Measurements from ENCODE around the gene MXD1. TPM values are rescaled to one million over a fixed set of nuclear protein-coding genes. Genes with fewer than 3 reads are reported as not detected.

Gene MXD1
- total and polyA plus RNA-seq, 4 donors: 1.4 to 8.5 (median 5.8) TPM

- Histone ChIP-seq H3K4me1 (ENCODE audit: control insufficient read depth in 4 of 4, insufficient read depth in 4 of 4, low read length in 3 of 4) (no peaks in the 10 kb centered on the region), H3K9ac (ENCODE audit: low read depth in 1 of 2, low read length in 2 of 2) (no peak overlapping the region), H3K36me3 (ENCODE audit: control insufficient read depth in 4 of 4, insufficient read depth in 3 of 4, low read depth in 1 of 4, low read length in 3 of 4) (no peaks in the 10 kb centered on the region), H3K27ac (ENCODE audit: low read depth in 1 of 2, low read length in 2 of 2) (no peak overlapping the region), H3K27me3 (ENCODE audit: control insufficient read depth in 4 of 4, insufficient read depth in 4 of 4, low read length in 3 of 4) (no peaks in the 10 kb centered on the region), H3K9me3 (ENCODE audit: control insufficient read depth in 4 of 4, low read length in 3 of 4) (no peaks in the 10 kb centered on the region), H3K4me3 (ENCODE audit: low read depth in 1 of 3, low read length in 3 of 3) (no peak overlapping the region)
- TF ChIP-seq JUND (IDR thresholded peaks at IDR 0.05): no peak
- TF ChIP-seq RAD21 (IDR thresholded peaks at IDR 0.05): no peak
- TF ChIP-seq RXRA (IDR thresholded peaks at IDR 0.05): no peak
- TF ChIP-seq, protein P1, sequence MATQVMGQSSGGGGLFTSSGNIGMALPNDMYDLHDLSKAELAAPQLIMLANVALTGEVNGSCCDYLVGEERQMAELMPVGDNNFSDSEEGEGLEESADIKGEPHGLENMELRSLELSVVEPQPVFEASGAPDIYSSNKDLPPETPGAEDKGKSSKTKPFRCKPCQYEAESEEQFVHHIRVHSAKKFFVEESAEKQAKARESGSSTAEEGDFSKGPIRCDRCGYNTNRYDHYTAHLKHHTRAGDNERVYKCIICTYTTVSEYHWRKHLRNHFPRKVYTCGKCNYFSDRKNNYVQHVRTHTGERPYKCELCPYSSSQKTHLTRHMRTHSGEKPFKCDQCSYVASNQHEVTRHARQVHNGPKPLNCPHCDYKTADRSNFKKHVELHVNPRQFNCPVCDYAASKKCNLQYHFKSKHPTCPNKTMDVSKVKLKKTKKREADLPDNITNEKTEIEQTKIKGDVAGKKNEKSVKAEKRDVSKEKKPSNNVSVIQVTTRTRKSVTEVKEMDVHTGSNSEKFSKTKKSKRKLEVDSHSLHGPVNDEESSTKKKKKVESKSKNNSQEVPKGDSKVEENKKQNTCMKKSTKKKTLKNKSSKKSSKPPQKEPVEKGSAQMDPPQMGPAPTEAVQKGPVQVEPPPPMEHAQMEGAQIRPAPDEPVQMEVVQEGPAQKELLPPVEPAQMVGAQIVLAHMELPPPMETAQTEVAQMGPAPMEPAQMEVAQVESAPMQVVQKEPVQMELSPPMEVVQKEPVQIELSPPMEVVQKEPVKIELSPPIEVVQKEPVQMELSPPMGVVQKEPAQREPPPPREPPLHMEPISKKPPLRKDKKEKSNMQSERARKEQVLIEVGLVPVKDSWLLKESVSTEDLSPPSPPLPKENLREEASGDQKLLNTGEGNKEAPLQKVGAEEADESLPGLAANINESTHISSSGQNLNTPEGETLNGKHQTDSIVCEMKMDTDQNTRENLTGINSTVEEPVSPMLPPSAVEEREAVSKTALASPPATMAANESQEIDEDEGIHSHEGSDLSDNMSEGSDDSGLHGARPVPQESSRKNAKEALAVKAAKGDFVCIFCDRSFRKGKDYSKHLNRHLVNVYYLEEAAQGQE (IDR thresholded peaks at IDR 0.05): no peak
- no peak for TF ChIP-seq HNF4A (conservative IDR thresholded peaks at IDR 0.05)
- 86% methylated on average over 7 of the region's 7 CpGs for WGBS
- no peak for DNase-seq (ENCODE audit: low spot score)
Measured at GRCh38 chr2:69964353-69964841, 49.5 kb downstream of the MXD1 start.

GRCh38 chr2:69965756-69966445 lies 51.0 kb downstream of the MXD1 start:
- no peak overlapping the region for H3K9ac ChIP-seq (ENCODE audit: low read depth in 1 of 2, low read length in 2 of 2)
- no peaks in the 10 kb centered on the region for H3K4me1 ChIP-seq (ENCODE audit: control insufficient read depth in 4 of 4, insufficient read depth in 4 of 4, low read length in 3 of 4)
- H3K27me3 ChIP-seq (ENCODE audit: control insufficient read depth in 4 of 4, insufficient read depth in 4 of 4, low read length in 3 of 4): no peaks in the 10 kb centered on the region
- H3K27ac ChIP-seq (ENCODE audit: low read depth in 1 of 2, low read length in 2 of 2): no peak overlapping the region
- no peak overlapping the region for H3K4me3 ChIP-seq (ENCODE audit: low read depth in 1 of 3, low read length in 3 of 3)
- 95% methylated on average over 8 of the region's 8 CpGs for WGBS
- DNase-seq (ENCODE audit: low spot score): no peak
- H3K36me3 ChIP-seq (ENCODE audit: control insufficient read depth in 4 of 4, insufficient read depth in 3 of 4, low read depth in 1 of 4, low read length in 3 of 4): no peaks in the 10 kb centered on the region
- no peaks in the 10 kb centered on the region for H3K9me3 ChIP-seq (ENCODE audit: control insufficient read depth in 4 of 4, low read length in 3 of 4)
- TF ChIP-seq NR2F2 (IDR thresholded peaks at IDR 0.05) (no peak), YY1 (IDR thresholded peaks at IDR 0.05) (no peak), GABPA (IDR thresholded peaks at IDR 0.05 in 1 of 2, conservative IDR thresholded peaks at IDR 0.05 in 1 of 2) (no peak), FOXA1 (IDR thresholded peaks at IDR 0.05) (no peak), JUND (IDR thresholded peaks at IDR 0.05) (no peak), HNF4A (conservative IDR thresholded peaks at IDR 0.05) (no peak), RXRA (IDR thresholded peaks at IDR 0.05) (no peak)
- TF ChIP-seq, protein P2, sequence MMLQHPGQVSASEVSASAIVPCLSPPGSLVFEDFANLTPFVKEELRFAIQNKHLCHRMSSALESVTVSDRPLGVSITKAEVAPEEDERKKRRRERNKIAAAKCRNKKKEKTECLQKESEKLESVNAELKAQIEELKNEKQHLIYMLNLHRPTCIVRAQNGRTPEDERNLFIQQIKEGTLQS (IDR thresholded peaks at IDR 0.05): no peak
- TF ChIP-seq, protein P3, sequence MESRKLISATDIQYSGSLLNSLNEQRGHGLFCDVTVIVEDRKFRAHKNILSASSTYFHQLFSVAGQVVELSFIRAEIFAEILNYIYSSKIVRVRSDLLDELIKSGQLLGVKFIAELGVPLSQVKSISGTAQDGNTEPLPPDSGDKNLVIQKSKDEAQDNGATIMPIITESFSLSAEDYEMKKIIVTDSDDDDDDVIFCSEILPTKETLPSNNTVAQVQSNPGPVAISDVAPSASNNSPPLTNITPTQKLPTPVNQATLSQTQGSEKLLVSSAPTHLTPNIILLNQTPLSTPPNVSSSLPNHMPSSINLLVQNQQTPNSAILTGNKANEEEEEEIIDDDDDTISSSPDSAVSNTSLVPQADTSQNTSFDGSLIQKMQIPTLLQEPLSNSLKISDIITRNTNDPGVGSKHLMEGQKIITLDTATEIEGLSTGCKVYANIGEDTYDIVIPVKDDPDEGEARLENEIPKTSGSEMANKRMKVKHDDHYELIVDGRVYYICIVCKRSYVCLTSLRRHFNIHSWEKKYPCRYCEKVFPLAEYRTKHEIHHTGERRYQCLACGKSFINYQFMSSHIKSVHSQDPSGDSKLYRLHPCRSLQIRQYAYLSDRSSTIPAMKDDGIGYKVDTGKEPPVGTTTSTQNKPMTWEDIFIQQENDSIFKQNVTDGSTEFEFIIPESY (IDR thresholded peaks at IDR 0.05): no peak
- TF ChIP-seq, protein P4, sequence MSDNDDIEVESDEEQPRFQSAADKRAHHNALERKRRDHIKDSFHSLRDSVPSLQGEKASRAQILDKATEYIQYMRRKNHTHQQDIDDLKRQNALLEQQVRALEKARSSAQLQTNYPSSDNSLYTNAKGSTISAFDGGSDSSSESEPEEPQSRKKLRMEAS (IDR thresholded peaks at IDR 0.05): no peak

Measured in liver (tissue), 9 donors.